HUDEP-2 (cell line): ENCODE data around the gene CHRDL2.
"Not testable (repeated sequence)": the region's sequence is repeated elsewhere in the genome, so short reads cannot be mapped to it uniquely, and the experiment has no call there.

ENCODE experiments used
- DNase-seq, 76 experiments: peaks; one replicate each; lab custom pipeline; 2025; ENCODE audit not compliant: unreplicated experiment in 76 of 76; lab: John Stamatoyannopoulos, UW

The CHRDL2 gene

GRCh38 chr11:74673693-74674360 is 57.4 kb downstream of the CHRDL2 start:
- no peak for DNase-seq

- no peak for DNase-seq
Measured at GRCh38 chr11:74672956-74673692, 58.1 kb downstream of the CHRDL2 start.

GRCh38 chr11:74672332-74672955 is 58.8 kb downstream of the CHRDL2 start:
- no peak for DNase-seq

GRCh38 chr11:74671520-74672196 is 59.6 kb downstream of the CHRDL2 start:
- no peak for DNase-seq

GRCh38 chr11:74670171-74670570 is 61.1 kb downstream of the CHRDL2 start:
- no peak for DNase-seq

GRCh38 chr11:74669211-74670160 is 61.7 kb downstream of the CHRDL2 start:
- no peak for DNase-seq

GRCh38 chr11:74663315-74663714 is 67.9 kb downstream of the CHRDL2 start:
- DNase-seq, result no peak

GRCh38 chr11:74662487-74663103 is 68.6 kb downstream of the CHRDL2 start:
- no peak for DNase-seq

GRCh38 chr11:74659124-74659523 is 72.1 kb downstream of the CHRDL2 start:
- not testable (repeated sequence) for DNase-seq

- no peak for DNase-seq
Measured at GRCh38 chr11:74654976-74655375, 76.2 kb downstream of the CHRDL2 start.

GRCh38 chr11:74650498-74650897 is 80.7 kb downstream of the CHRDL2 start:
- no peak for DNase-seq

GRCh38 chr11:74648894-74649293 is 82.3 kb downstream of the CHRDL2 start:
- no peak for DNase-seq

- DNase-seq, result no peak
Measured at GRCh38 chr11:74647831-74648230, 83.4 kb downstream of the CHRDL2 start.

- DNase-seq, result no peak
Measured at GRCh38 chr11:74647404-74647803, 83.8 kb downstream of the CHRDL2 start.

GRCh38 chr11:74646954-74647353 is 84.3 kb downstream of the CHRDL2 start:
- no peak for DNase-seq
